GM12878 (cell line): ENCODE measurements around the gene SMIM21. TPM values are rescaled to one million over a fixed set of nuclear protein-coding genes. Genes with fewer than 3 reads are reported as not detected.

Experiments used
- ATAC-seq: fragments of 200-7000 bp; cut with Tn5 transposase; 3 replicates; pipeline ENCODE4 v1.9.1; 2020; ENCODE audit warnings: mild to moderate bottlenecking, moderate library complexity
- BruUV-seq: library from RNA; stranded (reverse); fragments of 400-500 nt; replicated peaks from 2 replicates; lab custom pipeline; 2021; lab: Mats Ljungman, UMichigan
- CTCF ChIA-PET: fragments of 300-600 bp; sonication (Branson Sonifier 250); formaldehyde crosslinking; extraction: SDS; loops from one replicate; lab custom pipeline; 2021; ENCODE audit warnings: inconsistent platforms; lab: Yijun Ruan, JAX
- POLR2A ChIA-PET: fragments of 350-600 bp; formaldehyde crosslinking; extraction: SDS; loops from one replicate; lab custom pipeline; 2021; ENCODE audit warnings: inconsistent platforms; lab: Charles Lee
- RAD21 ChIA-PET: fragments of 300-600 bp; sonication (Branson Sonifier 250); formaldehyde crosslinking; loops from one replicate; lab custom pipeline; 2023; ENCODE audit warnings: antibody characterized with exemption; ENCODE audit not compliant: unreplicated experiment; lab: Charles Lee
- SMC1A ChIA-PET: fragments of 300-600 bp; sonication (Branson Sonifier 250); formaldehyde crosslinking; loops from one replicate; lab custom pipeline; 2023; ENCODE audit not compliant: unreplicated experiment, uncharacterized antibody; lab: Charles Lee
- DNase-seq: peaks from one replicate; pipeline ENCODE4 v3.0.0-alpha.2; 2011; ENCODE audit warnings: low read depth, low spot score
- FAIRE-seq: peaks from 3 replicates; lab custom pipeline; 2011; peaks lifted over from hg19 to GRCh38; lab: Jason Lieb, UNC
- H2AFZ ChIP-seq: 2 replicates; pipeline ENCODE4 v1.6.0; 2011; ENCODE audit warnings: low read depth, low read length, control low read depth; ENCODE audit not compliant: control insufficient read depth
- H3K27ac ChIP-seq: 2 replicates; pipeline ENCODE4 v1.5.1; 2011; ENCODE audit warnings: control low read depth; ENCODE audit not compliant: control insufficient read depth, insufficient read depth
- H3K27me3 ChIP-seq, 2 experiments: replicated peaks in 1 of 2; 2 replicates each; pipeline versions ENCODE4 v1.6.0 to v1.6.1; 2011; ENCODE audit warnings: low read length in 1 of 2; ENCODE audit not compliant: control insufficient read depth in 2 of 2, insufficient read depth in 2 of 2
- H3K36me3 ChIP-seq, 2 experiments: 2 replicates each; pipeline ENCODE4 v1.5.1; 2011; ENCODE audit warnings: low read length in 1 of 2; ENCODE audit not compliant: control insufficient read depth in 2 of 2, insufficient read depth in 2 of 2
- H3K4me1 ChIP-seq: 2 replicates; pipeline ENCODE4 v1.6.1; 2011; ENCODE audit warnings: mild to moderate bottlenecking, low read length, moderate library complexity, mixed read lengths; ENCODE audit not compliant: control insufficient read depth, insufficient read depth
- H3K4me2 ChIP-seq: 2 replicates; pipeline ENCODE4 v1.6.0; 2011; ENCODE audit warnings: control low read depth; ENCODE audit not compliant: control insufficient read depth, insufficient read depth
- H3K4me3 ChIP-seq: fragments of 200-600 bp; sonication (generic); 2 replicates; pipeline ENCODE4 v1.5.1; 2016
- H3K79me2 ChIP-seq: 2 replicates; pipeline ENCODE4 v1.6.0; 2011; ENCODE audit warnings: low read length; ENCODE audit not compliant: control insufficient read depth, insufficient read depth
- H3K9ac ChIP-seq: 2 replicates; pipeline ENCODE4 v1.8.0; 2011; ENCODE audit warnings: low read length, control low read depth, mixed read lengths; ENCODE audit not compliant: control insufficient read depth, insufficient read depth
- H3K9me3 ChIP-seq: replicated peaks from 3 replicates; pipeline ENCODE4 v1.5.1; 2011; ENCODE audit warnings: mild to moderate bottlenecking, low read length; ENCODE audit not compliant: control insufficient read depth, insufficient read depth
- H4K20me1 ChIP-seq: 2 replicates; pipeline ENCODE4 v1.6.0; 2011; ENCODE audit not compliant: control insufficient read depth, insufficient read depth
- ASH2L ChIP-seq: fragments of 300-600, 200-600 bp; sonication (generic); IDR thresholded peaks from 2 replicates; pipeline ENCODE4 v1.6.1; 2017; ENCODE audit warnings: low read depth, mild to moderate bottlenecking, borderline replicate concordance
- ATF7 ChIP-seq: fragments of 450-650 bp; IDR thresholded peaks from 2 replicates; pipeline ENCODE4 v1.6.1; 2016; ENCODE audit warnings: low read depth, mild to moderate bottlenecking
- NFXL1 ChIP-seq: fragments of 450-650 bp; IDR thresholded peaks from 2 replicates; pipeline ENCODE4 v1.6.1; 2017; ENCODE audit warnings: antibody characterized with exemption, mild to moderate bottlenecking, borderline replicate concordance
- SP1 ChIP-seq: IDR thresholded peaks from one replicate; pipeline ENCODE4 v1.6.1; 2011; ENCODE audit warnings: low read depth, low read length
- TARDBP ChIP-seq: IDR thresholded peaks from 2 replicates; pipeline ENCODE4 v1.6.1; 2016; ENCODE audit warnings: borderline replicate concordance
- ZZZ3 ChIP-seq: IDR thresholded peaks from 2 replicates; pipeline ENCODE4 v1.6.1; 2011; ENCODE audit warnings: low read depth; ENCODE audit not compliant: control insufficient read depth, insufficient read length
- WGBS: methylation state at CpG from one replicate; pipeline ENCODE4 v1.1.6; 2016; ENCODE audit warnings: low lambda C conversion rate; ENCODE audit not compliant: insufficient replicate concordance, insufficient coverage; ENCODE audit errors: missing lambda C conversion rate; 5-methylcytosine and 5-hydroxymethylcytosine counted together
- in situ Hi-C: fragments of 300-500 bp; cut with MboI; formaldehyde crosslinking; loops from 9 replicates; pipeline ENCODE4 v1.14.3; 2018; ENCODE audit warnings: mixed read lengths
- intact Hi-C: fragments of 100-400 bp; cut with micrococcal nuclease; formaldehyde crosslinking; loops from one replicate; pipeline ENCODE4 v1.14.2; 2022; ENCODE audit not compliant: unreplicated experiment
- polyA plus RNA-seq, 11 experiments: library from polyadenylated mRNA; depleted of rRNA in 4 of 11; unstranded in 6 of 11; stranded (reverse) in 5 of 11; fragments of >200 nt; fragmentation: Nextera tagmentation in 4 of 11; fragmentation: Illumina TruSeq in 1 of 11; extraction: Ambion mirVana in 4 of 11; extraction: Trizol in 1 of 11; gene quantifications; 1 replicate in 1 of 11; 2 replicates in 10 of 11; pipeline versions ENCODE4 v1.2.1 to v1.2.3, GENCODE V29; 2011 to 2016; ENCODE audit warnings: inconsistent platforms in 2 of 11, missing spikeins in 2 of 11, low read depth in 1 of 11
- total RNA-seq, 4 experiments: library from RNA; depleted of rRNA in 3 of 4; stranded (reverse); fragments of >200 nt in 3 of 4; fragmentation: Illumina TruSeq in 1 of 4; extraction: Trizol in 1 of 4; gene quantifications; 2 replicates each; pipeline versions ENCODE4 v1.2.1 to v1.2.3, GENCODE V29; 2013 to 2021
- TF ChIP-seq, protein P1 (sequence below): IDR thresholded peaks from 2 replicates; pipeline ENCODE4 v1.6.1; 2011; ENCODE audit warnings: low read depth, low read length, improper control_type of control experiment, borderline replicate concordance
- TF ChIP-seq, protein P2 (sequence below): fragments of 450-650 bp; IDR thresholded peaks from 2 replicates; pipeline ENCODE4 v1.6.1; 2017; ENCODE audit warnings: mild to moderate bottlenecking
- TF ChIP-seq, protein P3 (sequence below): IDR thresholded peaks from 2 replicates; pipeline ENCODE4 v1.6.1; 2011; ENCODE audit warnings: mild to moderate bottlenecking, low read depth, low read length, moderate library complexity; ENCODE audit not compliant: insufficient replicate concordance

The SMIM21 gene
- total and polyA plus RNA-seq, 10 of the 15 experiments (the other 5 are each of a cell fraction or from before 2014, with no cell fraction given) = not detected

- WGBS = 35% methylated on average over 13 of the region's 13 CpGs
- H3K4me1 ChIP-seq = no peaks in the 10 kb centered on the region
- no peaks in the 10 kb centered on the region; a peak in 2 of 4 replicates for H3K27me3 ChIP-seq
- POLR2A ChIA-PET = no interaction called here
- no peaks in the 10 kb centered on the region for H3K36me3 ChIP-seq
- no peak overlapping the region for H3K4me3 ChIP-seq
- ATAC-seq (no peak), DNase-seq (no peak), FAIRE-seq (no peak)
- no peaks in the 10 kb centered on the region for H4K20me1 ChIP-seq
- H3K4me2 ChIP-seq = no peak overlapping the region
- H3K27ac ChIP-seq = no peak overlapping the region
- H3K79me2 ChIP-seq = no peaks in the 10 kb centered on the region
- no peak overlapping the region for H3K9ac ChIP-seq
- no TSS peak for BruUV-seq
- no peaks in the 10 kb centered on the region for H3K9me3 ChIP-seq
- CTCF ChIA-PET = no interaction called here
- no peak overlapping the region for H2AFZ ChIP-seq
- RAD21 ChIA-PET = no interaction called here
- in situ Hi-C loops = no loop called here
- TF ChIP-seq ASH2L = no peak
- TF ChIP-seq, protein P1, sequence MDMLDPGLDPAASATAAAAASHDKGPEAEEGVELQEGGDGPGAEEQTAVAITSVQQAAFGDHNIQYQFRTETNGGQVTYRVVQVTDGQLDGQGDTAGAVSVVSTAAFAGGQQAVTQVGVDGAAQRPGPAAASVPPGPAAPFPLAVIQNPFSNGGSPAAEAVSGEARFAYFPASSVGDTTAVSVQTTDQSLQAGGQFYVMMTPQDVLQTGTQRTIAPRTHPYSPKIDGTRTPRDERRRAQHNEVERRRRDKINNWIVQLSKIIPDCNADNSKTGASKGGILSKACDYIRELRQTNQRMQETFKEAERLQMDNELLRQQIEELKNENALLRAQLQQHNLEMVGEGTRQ = no peak
- TF ChIP-seq, protein P2, sequence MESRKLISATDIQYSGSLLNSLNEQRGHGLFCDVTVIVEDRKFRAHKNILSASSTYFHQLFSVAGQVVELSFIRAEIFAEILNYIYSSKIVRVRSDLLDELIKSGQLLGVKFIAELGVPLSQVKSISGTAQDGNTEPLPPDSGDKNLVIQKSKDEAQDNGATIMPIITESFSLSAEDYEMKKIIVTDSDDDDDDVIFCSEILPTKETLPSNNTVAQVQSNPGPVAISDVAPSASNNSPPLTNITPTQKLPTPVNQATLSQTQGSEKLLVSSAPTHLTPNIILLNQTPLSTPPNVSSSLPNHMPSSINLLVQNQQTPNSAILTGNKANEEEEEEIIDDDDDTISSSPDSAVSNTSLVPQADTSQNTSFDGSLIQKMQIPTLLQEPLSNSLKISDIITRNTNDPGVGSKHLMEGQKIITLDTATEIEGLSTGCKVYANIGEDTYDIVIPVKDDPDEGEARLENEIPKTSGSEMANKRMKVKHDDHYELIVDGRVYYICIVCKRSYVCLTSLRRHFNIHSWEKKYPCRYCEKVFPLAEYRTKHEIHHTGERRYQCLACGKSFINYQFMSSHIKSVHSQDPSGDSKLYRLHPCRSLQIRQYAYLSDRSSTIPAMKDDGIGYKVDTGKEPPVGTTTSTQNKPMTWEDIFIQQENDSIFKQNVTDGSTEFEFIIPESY = no peak
- no peak for TF ChIP-seq ZZZ3
- intact Hi-C loops = no loop called here
- SMC1A ChIA-PET = no interaction called here
These were observed 65.1 kb downstream of the SMIM21 start for GRCh38 chr18:75362435-75362834.

- ATAC-seq (no peak), DNase-seq (no peak), FAIRE-seq (no peak)
- ChIA-PET RAD21 (no interaction called here), SMC1A (no interaction called here), CTCF (no interaction called here), POLR2A (no interaction called here)
- H3K27ac ChIP-seq = no peak overlapping the region
- H3K9ac ChIP-seq = no peak overlapping the region
- in situ Hi-C loops (no loop called here), intact Hi-C loops (no loop called here)
- no peak overlapping the region for H2AFZ ChIP-seq
- TF ChIP-seq TARDBP (no peak), NFXL1 (no peak), SP1 (no peak), ATF7 (no peak)
- TF ChIP-seq, protein P3, sequence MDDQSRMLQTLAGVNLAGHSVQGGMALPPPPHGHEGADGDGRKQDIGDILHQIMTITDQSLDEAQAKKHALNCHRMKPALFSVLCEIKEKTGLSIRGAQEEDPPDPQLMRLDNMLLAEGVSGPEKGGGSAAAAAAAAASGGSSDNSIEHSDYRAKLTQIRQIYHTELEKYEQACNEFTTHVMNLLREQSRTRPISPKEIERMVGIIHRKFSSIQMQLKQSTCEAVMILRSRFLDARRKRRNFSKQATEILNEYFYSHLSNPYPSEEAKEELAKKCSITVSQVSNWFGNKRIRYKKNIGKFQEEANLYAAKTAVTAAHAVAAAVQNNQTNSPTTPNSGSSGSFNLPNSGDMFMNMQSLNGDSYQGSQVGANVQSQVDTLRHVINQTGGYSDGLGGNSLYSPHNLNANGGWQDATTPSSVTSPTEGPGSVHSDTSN = no peak
- H3K4me1 ChIP-seq = no peaks in the 10 kb centered on the region
- no peaks in the 10 kb centered on the region for H3K79me2 ChIP-seq
- H3K27me3 ChIP-seq = no peaks in the 10 kb centered on the region; a peak in 2 of 4 replicates
- H4K20me1 ChIP-seq = no peaks in the 10 kb centered on the region
- no peak overlapping the region for H3K4me3 ChIP-seq
- no peaks in the 10 kb centered on the region for H3K36me3 ChIP-seq
- H3K4me2 ChIP-seq = no peak overlapping the region
- no TSS peak for BruUV-seq
- 35% methylated on average over 10 of the region's 11 CpGs for WGBS
- peaks cover 2% of the 10 kb centered on the region; the same call in 1 of the 3 replicates for H3K9me3 ChIP-seq
These were observed 66.6 kb downstream of the SMIM21 start for GRCh38 chr18:75360941-75361340.
